GM12878 (cell line): ENCODE results near the gene KIDINS220. TPM values are rescaled to one million over a fixed set of nuclear protein-coding genes. Genes with fewer than 3 reads are reported as not detected.

ENCODE experiments used
- ATAC-seq: fragments of 200-7000 bp; cut with Tn5 transposase; 3 replicates; pipeline ENCODE4 v1.9.1; 2020; ENCODE audit warnings: mild to moderate bottlenecking, moderate library complexity
- BruUV-seq: library from RNA; stranded (reverse); fragments of 400-500 nt; replicated peaks from 2 replicates; lab custom pipeline; 2021; lab: Mats Ljungman, UMichigan
- CTCF ChIA-PET: fragments of 300-600 bp; sonication (Branson Sonifier 250); formaldehyde crosslinking; extraction: SDS; loops from one replicate; lab custom pipeline; 2021; ENCODE audit warnings: inconsistent platforms; lab: Yijun Ruan, JAX
- POLR2A ChIA-PET: fragments of 350-600 bp; formaldehyde crosslinking; extraction: SDS; loops from one replicate; lab custom pipeline; 2021; ENCODE audit warnings: inconsistent platforms; lab: Charles Lee
- RAD21 ChIA-PET: fragments of 300-600 bp; sonication (Branson Sonifier 250); formaldehyde crosslinking; loops from one replicate; lab custom pipeline; 2023; ENCODE audit warnings: antibody characterized with exemption; ENCODE audit not compliant: unreplicated experiment; lab: Charles Lee
- SMC1A ChIA-PET: fragments of 300-600 bp; sonication (Branson Sonifier 250); formaldehyde crosslinking; loops from one replicate; lab custom pipeline; 2023; ENCODE audit not compliant: unreplicated experiment, uncharacterized antibody; lab: Charles Lee
- DNase-seq: peaks from one replicate; pipeline ENCODE4 v3.0.0-alpha.2; 2011; ENCODE audit warnings: low read depth, low spot score
- FAIRE-seq: peaks from 3 replicates; lab custom pipeline; 2011; peaks lifted over from hg19 to GRCh38; lab: Jason Lieb, UNC
- H2AFZ ChIP-seq: 2 replicates; pipeline ENCODE4 v1.6.0; 2011; ENCODE audit warnings: low read depth, low read length, control low read depth; ENCODE audit not compliant: control insufficient read depth
- H3K27ac ChIP-seq: 2 replicates; pipeline ENCODE4 v1.5.1; 2011; ENCODE audit warnings: control low read depth; ENCODE audit not compliant: control insufficient read depth, insufficient read depth
- H3K27me3 ChIP-seq, 2 experiments: replicated peaks in 1 of 2; 2 replicates each; pipeline versions ENCODE4 v1.6.0 to v1.6.1; 2011; ENCODE audit warnings: low read length in 1 of 2; ENCODE audit not compliant: control insufficient read depth in 2 of 2, insufficient read depth in 2 of 2
- H3K36me3 ChIP-seq, 2 experiments: 2 replicates each; pipeline ENCODE4 v1.5.1; 2011; ENCODE audit warnings: low read length in 1 of 2; ENCODE audit not compliant: control insufficient read depth in 2 of 2, insufficient read depth in 2 of 2
- H3K4me1 ChIP-seq: 2 replicates; pipeline ENCODE4 v1.6.1; 2011; ENCODE audit warnings: mild to moderate bottlenecking, low read length, moderate library complexity, mixed read lengths; ENCODE audit not compliant: control insufficient read depth, insufficient read depth
- H3K4me2 ChIP-seq: 2 replicates; pipeline ENCODE4 v1.6.0; 2011; ENCODE audit warnings: control low read depth; ENCODE audit not compliant: control insufficient read depth, insufficient read depth
- H3K4me3 ChIP-seq: fragments of 200-600 bp; sonication (generic); 2 replicates; pipeline ENCODE4 v1.5.1; 2016
- H3K79me2 ChIP-seq: 2 replicates; pipeline ENCODE4 v1.6.0; 2011; ENCODE audit warnings: low read length; ENCODE audit not compliant: control insufficient read depth, insufficient read depth
- H3K9ac ChIP-seq: 2 replicates; pipeline ENCODE4 v1.8.0; 2011; ENCODE audit warnings: low read length, control low read depth, mixed read lengths; ENCODE audit not compliant: control insufficient read depth, insufficient read depth
- H3K9me3 ChIP-seq: replicated peaks from 3 replicates; pipeline ENCODE4 v1.5.1; 2011; ENCODE audit warnings: mild to moderate bottlenecking, low read length; ENCODE audit not compliant: control insufficient read depth, insufficient read depth
- H4K20me1 ChIP-seq: 2 replicates; pipeline ENCODE4 v1.6.0; 2011; ENCODE audit not compliant: control insufficient read depth, insufficient read depth
- BACH1 ChIP-seq: fragments of 450-650 bp; IDR thresholded peaks from 2 replicates; pipeline ENCODE4 v1.6.1; 2017; ENCODE audit warnings: mild to moderate bottlenecking, borderline replicate concordance
- CREM ChIP-seq: IDR thresholded peaks from 2 replicates; pipeline ENCODE4 v1.6.1; 2014; ENCODE audit warnings: antibody characterized with exemption, low read depth
- GATAD2B ChIP-seq: fragments of 450-650 bp; conservative IDR thresholded peaks from 2 replicates; pipeline ENCODE4 v1.6.1; 2017; ENCODE audit warnings: low read depth, mild to moderate bottlenecking, moderate library complexity
- HDAC6 ChIP-seq: fragments of 200-600 bp; sonication (generic); IDR thresholded peaks from one replicate; pipeline ENCODE4 v1.8.0; 2017; ENCODE audit warnings: antibody characterized with exemption; ENCODE audit not compliant: unreplicated experiment
- IKZF1 ChIP-seq: fragments of 450-650 bp; conservative IDR thresholded peaks from 2 replicates; pipeline ENCODE4 v1.6.1; 2017; ENCODE audit warnings: antibody characterized with exemption, mild to moderate bottlenecking
- KAT2A ChIP-seq: conservative IDR thresholded peaks from 2 replicates; pipeline ENCODE4 v1.6.1; 2011; ENCODE audit warnings: low read depth, low read length; ENCODE audit not compliant: control insufficient read depth
- LARP7 ChIP-seq: fragments of 450-650 bp; IDR thresholded peaks from 2 replicates; pipeline ENCODE4 v1.6.1; 2017; ENCODE audit warnings: mild to moderate bottlenecking
- MTA2 ChIP-seq: fragments of 450-650 bp; IDR thresholded peaks from 2 replicates; pipeline ENCODE4 v1.6.1; 2016; ENCODE audit warnings: low read depth, mild to moderate bottlenecking, moderate library complexity
- MXI1 ChIP-seq: fragments of 150-350 bp; IDR thresholded peaks from 2 replicates; pipeline ENCODE4 v1.6.1; 2011; ENCODE audit warnings: low read depth, mild to moderate bottlenecking, inconsistent platforms, low read length, improper control_type of control experiment
- SMC3 ChIP-seq: IDR thresholded peaks from 2 replicates; pipeline ENCODE4 v1.6.1; 2011; ENCODE audit warnings: low read length, improper control_type of control experiment, borderline replicate concordance
- WGBS: methylation state at CpG from one replicate; pipeline ENCODE4 v1.1.6; 2016; ENCODE audit warnings: low lambda C conversion rate; ENCODE audit not compliant: insufficient replicate concordance, insufficient coverage; ENCODE audit errors: missing lambda C conversion rate; 5-methylcytosine and 5-hydroxymethylcytosine counted together
- in situ Hi-C: fragments of 300-500 bp; cut with MboI; formaldehyde crosslinking; loops from 9 replicates; pipeline ENCODE4 v1.14.3; 2018; ENCODE audit warnings: mixed read lengths
- intact Hi-C: fragments of 100-400 bp; cut with micrococcal nuclease; formaldehyde crosslinking; loops from one replicate; pipeline ENCODE4 v1.14.2; 2022; ENCODE audit not compliant: unreplicated experiment
- polyA plus RNA-seq, 11 experiments: library from polyadenylated mRNA; depleted of rRNA in 4 of 11; unstranded in 6 of 11; stranded (reverse) in 5 of 11; fragments of >200 nt; fragmentation: Nextera tagmentation in 4 of 11; fragmentation: Illumina TruSeq in 1 of 11; extraction: Ambion mirVana in 4 of 11; extraction: Trizol in 1 of 11; gene quantifications; 1 replicate in 1 of 11; 2 replicates in 10 of 11; pipeline versions ENCODE4 v1.2.1 to v1.2.3, GENCODE V29; 2011 to 2016; ENCODE audit warnings: inconsistent platforms in 2 of 11, missing spikeins in 2 of 11, low read depth in 1 of 11
- total RNA-seq, 4 experiments: library from RNA; depleted of rRNA in 3 of 4; stranded (reverse); fragments of >200 nt in 3 of 4; fragmentation: Illumina TruSeq in 1 of 4; extraction: Trizol in 1 of 4; gene quantifications; 2 replicates each; pipeline versions ENCODE4 v1.2.1 to v1.2.3, GENCODE V29; 2013 to 2021
- TF ChIP-seq, protein P1 (sequence below): IDR thresholded peaks from 2 replicates; pipeline ENCODE4 v1.6.1; 2012; ENCODE audit warnings: low read depth, low read length, improper control_type of control experiment
- TF ChIP-seq, protein P2 (sequence below): fragments of 450-650 bp; formaldehyde crosslinking; IDR thresholded peaks from 2 replicates; pipeline ENCODE4 v1.4.0; 2022; ENCODE audit warnings: mild to moderate bottlenecking, moderate library complexity

The KIDINS220 gene
- total and polyA plus RNA-seq, 10 of the 15 experiments (the other 5 are each of a cell fraction or from before 2014, with no cell fraction given), result 6.0 to 31.2 (median 16.0) TPM

DNA sequence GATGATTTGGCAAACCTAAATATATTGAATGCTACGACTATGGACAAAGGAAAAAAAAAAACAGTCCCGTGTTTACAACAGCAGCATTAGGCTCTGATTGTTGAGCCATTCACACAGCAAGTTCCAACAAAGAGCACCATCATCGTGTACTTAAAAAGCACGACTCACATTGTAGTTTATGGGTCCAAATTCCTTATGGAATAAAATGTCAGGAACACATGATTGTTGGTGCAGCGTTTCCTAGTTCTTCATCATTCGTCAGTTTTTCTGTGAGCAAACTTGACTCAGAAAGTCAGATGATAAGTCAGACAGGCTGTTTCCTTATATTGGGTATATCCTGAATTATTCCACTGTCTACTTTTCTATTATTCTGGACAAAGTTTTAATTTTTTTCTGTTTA, 10.0 kb upstream of the KIDINS220 start (continued):
- TF ChIP-seq BACH1, result no peak

DNA sequence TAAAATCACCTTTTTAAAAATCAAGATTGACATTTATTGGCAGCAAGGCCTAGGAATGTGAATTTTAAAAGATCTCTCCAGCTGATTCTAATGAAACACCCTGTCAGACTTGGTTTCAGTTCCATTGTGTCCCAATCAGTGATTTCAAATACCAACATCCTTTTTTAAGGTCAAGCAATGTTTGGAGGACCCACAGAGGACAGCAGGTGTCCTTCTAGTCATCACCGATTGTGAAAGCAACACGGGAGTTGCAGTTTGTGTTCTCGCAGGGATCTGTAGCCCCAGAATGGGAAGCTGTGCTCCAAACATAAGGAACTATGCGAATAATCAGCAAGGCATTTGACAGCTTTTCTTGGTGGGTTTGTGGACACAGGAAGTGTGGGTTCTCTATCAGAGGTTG, 4.5 kb upstream of the KIDINS220 start:
- no peak overlapping the region for H3K9ac ChIP-seq
- no peak overlapping the region for H2AFZ ChIP-seq
- H3K4me3 ChIP-seq, result no peak overlapping the region
- no TSS peak for BruUV-seq
- POLR2A ChIA-PET, result interaction anchor here (0.9 kb wide), 1 partner anchor 250 kb away, joined by 3 read pairs; no protein-coding TSS in a partner anchor
- no peak for FAIRE-seq
- no peak for ATAC-seq
- SMC1A ChIA-PET, result interaction anchor here (0.6 kb wide), 2 partner anchors 26 to 54 kb away, joined by 3 read pairs; no protein-coding TSS in a partner anchor
- H3K4me2 ChIP-seq, result no peak overlapping the region
- no peaks in the 10 kb centered on the region; the same call in 2 of the 3 replicates for H3K9me3 ChIP-seq
- no peak overlapping the region for H3K27ac ChIP-seq
- CTCF ChIA-PET, result no interaction called here
- TF ChIP-seq, protein P1, sequence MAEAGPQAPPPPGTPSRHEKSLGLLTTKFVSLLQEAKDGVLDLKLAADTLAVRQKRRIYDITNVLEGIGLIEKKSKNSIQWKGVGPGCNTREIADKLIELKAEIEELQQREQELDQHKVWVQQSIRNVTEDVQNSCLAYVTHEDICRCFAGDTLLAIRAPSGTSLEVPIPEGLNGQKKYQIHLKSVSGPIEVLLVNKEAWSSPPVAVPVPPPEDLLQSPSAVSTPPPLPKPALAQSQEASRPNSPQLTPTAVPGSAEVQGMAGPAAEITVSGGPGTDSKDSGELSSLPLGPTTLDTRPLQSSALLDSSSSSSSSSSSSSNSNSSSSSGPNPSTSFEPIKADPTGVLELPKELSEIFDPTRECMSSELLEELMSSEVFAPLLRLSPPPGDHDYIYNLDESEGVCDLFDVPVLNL, result no peak
- TF ChIP-seq LARP7 (no peak), MXI1 (no peak), SMC3 (no peak), KAT2A (no peak), CREM (no peak), GATAD2B (no peak), HDAC6 (no peak), MTA2 (no peak), IKZF1 (no peak)
- TF ChIP-seq, protein P2, sequence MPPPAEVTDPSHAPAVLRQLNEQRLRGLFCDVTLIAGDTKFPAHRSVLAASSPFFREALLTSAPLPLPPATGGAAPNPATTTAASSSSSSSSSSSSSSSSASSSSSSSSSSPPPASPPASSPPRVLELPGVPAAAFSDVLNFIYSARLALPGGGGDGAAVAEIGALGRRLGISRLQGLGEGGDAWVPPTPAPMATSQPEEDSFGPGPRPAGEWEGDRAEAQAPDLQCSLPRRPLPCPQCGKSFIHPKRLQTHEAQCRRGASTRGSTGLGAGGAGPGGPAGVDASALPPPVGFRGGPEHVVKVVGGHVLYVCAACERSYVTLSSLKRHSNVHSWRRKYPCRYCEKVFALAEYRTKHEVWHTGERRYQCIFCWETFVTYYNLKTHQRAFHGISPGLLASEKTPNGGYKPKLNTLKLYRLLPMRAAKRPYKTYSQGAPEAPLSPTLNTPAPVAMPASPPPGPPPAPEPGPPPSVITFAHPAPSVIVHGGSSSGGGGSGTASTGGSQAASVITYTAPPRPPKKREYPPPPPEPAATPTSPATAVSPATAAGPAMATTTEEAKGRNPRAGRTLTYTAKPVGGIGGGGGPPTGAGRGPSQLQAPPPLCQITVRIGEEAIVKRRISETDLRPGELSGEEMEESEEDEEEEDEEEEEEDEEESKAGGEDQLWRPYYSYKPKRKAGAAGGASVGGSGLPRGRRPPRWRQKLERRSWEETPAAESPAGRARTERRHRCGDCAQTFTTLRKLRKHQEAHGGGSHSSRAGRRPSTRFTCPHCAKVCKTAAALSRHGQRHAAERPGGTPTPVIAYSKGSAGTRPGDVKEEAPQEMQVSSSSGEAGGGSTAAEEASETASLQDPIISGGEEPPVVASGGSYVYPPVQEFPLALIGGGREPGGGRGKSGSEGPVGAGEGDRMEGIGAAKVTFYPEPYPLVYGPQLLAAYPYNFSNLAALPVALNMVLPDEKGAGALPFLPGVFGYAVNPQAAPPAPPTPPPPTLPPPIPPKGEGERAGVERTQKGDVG (CRISPR knock-in tag), result no peak
- TF ChIP-seq, all 136 proteins: peak for 0
- H3K79me2 ChIP-seq, result peaks cover 4% of the 10 kb centered on the region
- no peaks in the 10 kb centered on the region for H3K27me3 ChIP-seq
- no peaks in the 10 kb centered on the region for H4K20me1 ChIP-seq
- intact Hi-C loops (no loop called here), in situ Hi-C loops (no loop called here)
- H3K36me3 ChIP-seq, result no peaks in the 10 kb centered on the region
- 85% methylated on average over 4 of the region's 4 CpGs for WGBS
- DNase-seq, result no peak
- RAD21 ChIA-PET, result no interaction called here
- H3K4me1 ChIP-seq, result no peaks in the 10 kb centered on the region
